Measurements from ENCODE around the gene LRRC36.

The LRRC36 gene

GRCh38 chr16:67283826-67284555 lies 42.6 kb upstream of the LRRC36 start:
- Histone ChIP-seq H3K9me3 (ENCODE audit: control insufficient read depth, insufficient read depth, low read length) (no peaks in the 10 kb centered on the region), H3K9ac (ENCODE audit: low read depth, low read length) (no peak overlapping the region), H3K36me3 (ENCODE audit: insufficient read depth, low read length) (no peaks in the 10 kb centered on the region; the same call in 1 of the 2 replicates), H3K4me1 (ENCODE audit: insufficient read depth, low read length) (no peaks in the 10 kb centered on the region)

DNA sequence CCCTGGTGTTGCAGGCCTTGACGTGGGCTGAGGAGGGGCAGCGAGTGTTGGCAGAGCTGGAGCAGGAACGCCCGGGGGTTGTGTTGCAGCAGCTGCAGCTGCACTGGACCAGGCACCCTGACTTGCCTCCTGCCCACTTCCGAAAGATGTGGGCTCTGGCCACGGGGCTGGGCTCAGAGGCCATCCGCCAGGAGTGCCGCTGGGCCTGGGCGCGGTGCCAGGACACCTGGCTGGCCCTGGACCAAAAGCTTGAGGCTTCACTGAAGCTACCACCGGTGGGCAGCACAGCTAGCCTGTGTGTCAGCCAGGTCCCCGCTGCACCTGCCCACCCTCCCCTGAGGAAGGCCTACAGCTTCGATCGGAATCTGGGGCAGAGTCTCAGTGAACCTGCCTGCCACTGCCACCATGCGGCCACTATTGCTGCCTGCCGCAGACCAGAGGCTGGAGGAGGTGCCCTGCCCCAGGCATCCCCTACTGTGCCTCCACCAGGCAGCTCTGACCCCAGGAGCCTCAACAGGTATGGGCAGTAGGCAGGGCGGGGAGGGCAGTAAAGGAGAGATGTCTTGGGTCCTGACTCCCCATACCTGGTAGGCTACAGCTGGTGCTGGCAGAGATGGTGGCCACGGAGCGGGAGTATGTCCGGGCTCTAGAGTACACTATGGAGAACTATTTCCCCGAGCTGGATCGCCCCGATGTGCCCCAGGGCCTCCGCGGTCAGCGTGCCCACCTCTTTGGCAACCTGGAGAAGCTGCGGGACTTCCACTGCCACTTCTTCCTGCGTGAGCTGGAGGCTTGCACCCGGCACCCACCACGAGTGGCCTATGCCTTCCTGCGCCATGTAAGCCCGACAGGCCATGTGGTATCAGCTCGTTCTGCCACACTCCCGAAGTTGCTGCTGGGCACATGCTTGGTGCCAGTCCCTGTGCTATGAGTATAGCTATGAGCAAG lies 41.6 kb upstream of the LRRC36 start:
- Histone ChIP-seq H3K36me3 (ENCODE audit: insufficient read depth, low read length) (no peaks in the 10 kb centered on the region; the same call in 1 of the 2 replicates), H3K9me3 (ENCODE audit: control insufficient read depth, insufficient read depth, low read length) (no peaks in the 10 kb centered on the region), H3K4me1 (ENCODE audit: insufficient read depth, low read length) (no peaks in the 10 kb centered on the region), H3K9ac (ENCODE audit: low read depth, low read length) (no peak overlapping the region)

DNA sequence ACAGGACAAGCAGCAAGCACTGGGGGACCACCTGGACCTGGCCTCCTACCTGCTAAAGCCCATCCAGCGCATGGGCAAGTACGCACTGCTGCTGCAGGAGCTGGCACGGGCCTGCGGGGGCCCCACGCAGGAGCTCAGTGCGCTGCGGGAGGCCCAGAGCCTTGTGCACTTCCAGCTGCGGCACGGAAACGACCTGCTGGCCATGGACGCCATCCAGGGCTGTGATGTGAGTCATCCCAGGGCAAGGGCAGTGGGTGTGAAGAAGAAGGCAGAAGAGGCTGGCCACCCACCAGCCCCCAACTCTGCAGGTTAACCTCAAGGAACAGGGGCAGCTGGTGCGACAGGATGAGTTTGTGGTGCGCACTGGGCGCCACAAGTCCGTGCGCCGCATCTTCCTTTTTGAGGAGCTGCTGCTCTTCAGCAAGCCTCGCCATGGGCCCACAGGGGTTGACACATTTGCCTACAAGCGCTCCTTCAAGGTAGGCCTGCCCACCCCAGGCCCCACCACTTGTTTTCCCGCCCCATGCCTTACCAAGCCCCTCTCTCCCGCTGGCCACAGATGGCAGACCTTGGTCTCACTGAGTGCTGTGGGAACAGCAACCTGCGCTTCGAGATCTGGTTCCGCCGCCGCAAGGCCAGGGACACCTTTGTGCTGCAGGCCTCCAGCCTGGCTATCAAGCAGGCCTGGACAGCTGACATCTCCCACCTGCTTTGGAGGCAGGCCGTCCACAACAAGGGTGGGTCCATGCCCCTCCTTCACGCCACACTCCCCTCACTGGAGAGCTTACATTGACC lies 40.0 kb upstream of the LRRC36 start:
- H3K9me3 ChIP-seq (ENCODE audit: control insufficient read depth, insufficient read depth, low read length): no peaks in the 10 kb centered on the region
- no peaks in the 10 kb centered on the region; the same call in 1 of the 2 replicates for H3K36me3 ChIP-seq (ENCODE audit: insufficient read depth, low read length)
- H3K4me1 ChIP-seq (ENCODE audit: insufficient read depth, low read length): no peaks in the 10 kb centered on the region
- no peak overlapping the region for H3K9ac ChIP-seq (ENCODE audit: low read depth, low read length)

DNA sequence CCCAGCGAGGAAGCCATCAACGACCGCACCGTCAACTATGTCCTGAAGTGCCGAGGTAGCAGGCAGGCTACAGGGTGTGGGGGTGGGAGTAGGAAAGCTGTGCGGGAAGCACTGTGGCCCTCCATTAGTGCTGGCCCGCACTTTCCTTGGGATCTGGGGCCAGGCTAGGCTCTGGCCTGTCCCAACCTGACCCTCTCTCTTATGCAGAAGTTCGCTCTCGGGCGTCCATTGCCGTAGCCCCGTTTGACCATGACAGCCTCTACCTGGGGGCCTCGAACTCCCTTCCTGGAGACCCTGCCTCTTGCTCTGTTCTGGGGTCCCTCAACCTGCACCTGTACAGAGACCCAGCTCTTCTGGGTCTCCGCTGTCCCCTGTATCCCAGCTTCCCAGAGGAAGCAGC lies 38.7 kb upstream of the LRRC36 start:
- Histone ChIP-seq H3K4me1 (ENCODE audit: insufficient read depth, low read length) (no peaks in the 10 kb centered on the region), H3K9ac (ENCODE audit: low read depth, low read length) (no peak overlapping the region), H3K9me3 (ENCODE audit: control insufficient read depth, insufficient read depth, low read length) (no peaks in the 10 kb centered on the region), H3K36me3 (ENCODE audit: insufficient read depth, low read length) (no peaks in the 10 kb centered on the region; the same call in 1 of the 2 replicates)

DNA sequence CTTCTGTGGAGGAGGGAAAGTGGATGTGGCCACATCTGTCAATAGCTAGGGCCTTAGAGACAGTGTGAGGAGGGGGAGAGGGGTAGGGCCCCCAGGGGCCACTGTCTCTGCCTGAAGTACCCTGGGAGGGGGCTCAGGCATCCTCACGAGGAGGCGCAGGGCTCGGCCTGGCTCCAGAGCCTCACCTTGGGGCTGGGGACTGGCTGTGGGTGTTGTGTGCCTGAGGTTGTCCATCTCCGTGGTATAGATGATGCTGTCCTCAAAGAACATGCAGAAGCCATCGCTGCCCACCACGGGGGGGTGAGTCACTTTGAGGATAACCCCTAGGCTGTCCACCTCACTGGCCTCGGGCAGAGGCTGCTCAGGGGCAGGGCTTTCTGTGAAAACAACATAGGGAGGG lies 35.2 kb upstream of the LRRC36 start:
- H3K9ac ChIP-seq (ENCODE audit: low read depth, low read length): no peak overlapping the region
- no peaks in the 10 kb centered on the region; the same call in 1 of the 2 replicates for H3K36me3 ChIP-seq (ENCODE audit: insufficient read depth, low read length)
- no peaks in the 10 kb centered on the region for H3K4me1 ChIP-seq (ENCODE audit: insufficient read depth, low read length)
- no peaks in the 10 kb centered on the region for H3K9me3 ChIP-seq (ENCODE audit: control insufficient read depth, insufficient read depth, low read length)

- H3K4me1 ChIP-seq (ENCODE audit: insufficient read depth, low read length): no peaks in the 10 kb centered on the region
- H3K36me3 ChIP-seq (ENCODE audit: insufficient read depth, low read length): no peaks in the 10 kb centered on the region
- no peaks in the 10 kb centered on the region for H3K9me3 ChIP-seq (ENCODE audit: control insufficient read depth, insufficient read depth, low read length)
- no peak overlapping the region for H3K9ac ChIP-seq (ENCODE audit: low read depth, low read length)
Observed at GRCh38 chr16:67294171-67294757, 32.4 kb upstream of the LRRC36 start.

DNA sequence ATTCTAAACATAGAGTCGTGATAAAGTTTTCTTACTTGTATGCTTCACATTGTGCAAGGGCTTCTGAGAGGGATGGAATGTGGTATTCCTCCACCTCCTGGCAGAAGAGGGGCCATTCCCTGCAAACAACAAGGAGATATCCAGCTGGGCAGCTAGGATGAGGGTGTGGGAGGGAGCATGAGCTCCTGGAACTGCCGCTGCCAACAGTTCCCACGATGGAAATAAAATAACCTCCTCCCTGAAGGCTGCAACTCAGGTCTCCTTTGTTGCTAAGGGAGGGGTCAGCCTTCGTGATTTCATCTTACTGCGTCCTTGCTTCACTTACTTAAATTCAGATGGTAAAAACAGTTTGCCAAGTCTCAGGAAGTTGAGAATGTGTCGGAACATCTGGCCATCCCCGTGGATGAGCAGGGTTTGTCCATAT lies 31.7 kb upstream of the LRRC36 start:
- H3K9ac ChIP-seq (ENCODE audit: low read depth, low read length): no peak overlapping the region
- H3K4me1 ChIP-seq (ENCODE audit: insufficient read depth, low read length): no peaks in the 10 kb centered on the region
- no peaks in the 10 kb centered on the region for H3K36me3 ChIP-seq (ENCODE audit: insufficient read depth, low read length)
- no peaks in the 10 kb centered on the region for H3K9me3 ChIP-seq (ENCODE audit: control insufficient read depth, insufficient read depth, low read length)

- Histone ChIP-seq H3K36me3 (ENCODE audit: insufficient read depth, low read length) (no peaks in the 10 kb centered on the region), H3K4me1 (ENCODE audit: insufficient read depth, low read length) (no peaks in the 10 kb centered on the region), H3K9ac (ENCODE audit: low read depth, low read length) (no peak overlapping the region), H3K9me3 (ENCODE audit: control insufficient read depth, insufficient read depth, low read length) (no peaks in the 10 kb centered on the region)
Observed at GRCh38 chr16:67296420-67296819, 30.2 kb upstream of the LRRC36 start.

DNA sequence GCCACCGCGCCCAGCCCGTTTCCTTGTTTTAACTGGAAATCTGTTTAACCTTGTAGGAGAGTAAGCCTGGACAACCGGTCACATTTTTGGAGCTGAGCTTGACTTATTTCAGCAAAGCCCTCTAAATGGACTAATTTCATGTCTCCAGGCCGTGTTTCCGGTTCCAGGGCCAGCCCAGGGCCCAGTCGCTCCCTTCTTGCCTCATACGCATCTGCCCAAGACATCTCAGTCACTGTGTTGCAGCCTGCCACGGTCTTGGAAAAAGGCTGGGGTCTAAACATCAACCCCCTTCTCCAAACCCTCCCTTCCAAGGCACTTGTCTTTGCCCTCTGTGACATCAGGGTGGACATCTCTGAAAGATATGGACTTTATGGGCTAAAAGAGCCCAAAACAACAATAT lies 28.3 kb upstream of the LRRC36 start:
- H3K9ac ChIP-seq (ENCODE audit: low read depth, low read length): no peak overlapping the region
- H3K9me3 ChIP-seq (ENCODE audit: control insufficient read depth, insufficient read depth, low read length): no peaks in the 10 kb centered on the region
- H3K4me1 ChIP-seq (ENCODE audit: insufficient read depth, low read length): no peaks in the 10 kb centered on the region
- no peaks in the 10 kb centered on the region for H3K36me3 ChIP-seq (ENCODE audit: insufficient read depth, low read length)

- no peak overlapping the region for H3K9ac ChIP-seq (ENCODE audit: low read depth, low read length)
- no peaks in the 10 kb centered on the region for H3K9me3 ChIP-seq (ENCODE audit: control insufficient read depth, insufficient read depth, low read length)
- no peaks in the 10 kb centered on the region for H3K36me3 ChIP-seq (ENCODE audit: insufficient read depth, low read length)
- no peaks in the 10 kb centered on the region for H3K4me1 ChIP-seq (ENCODE audit: insufficient read depth, low read length)
Observed at GRCh38 chr16:67299269-67299668, 27.3 kb upstream of the LRRC36 start.

GRCh38 chr16:67301080-67301782 lies 25.4 kb upstream of the LRRC36 start:
- H3K36me3 ChIP-seq (ENCODE audit: insufficient read depth, low read length): no peaks in the 10 kb centered on the region
- no peak overlapping the region for H3K9ac ChIP-seq (ENCODE audit: low read depth, low read length)

GRCh38 chr16:67302076-67302475 lies 24.5 kb upstream of the LRRC36 start:
- Histone ChIP-seq H3K9ac (ENCODE audit: low read depth, low read length) (no peak overlapping the region), H3K36me3 (ENCODE audit: insufficient read depth, low read length) (no peaks in the 10 kb centered on the region), H3K9me3 (ENCODE audit: control insufficient read depth, insufficient read depth, low read length) (no peaks in the 10 kb centered on the region), H3K4me1 (ENCODE audit: insufficient read depth, low read length) (no peaks in the 10 kb centered on the region)

More at GRCh38 chr16:67301080-67301782, 25.4 kb upstream of the LRRC36 start:
- H3K4me1 ChIP-seq (ENCODE audit: insufficient read depth, low read length): no peaks in the 10 kb centered on the region
- no peaks in the 10 kb centered on the region for H3K9me3 ChIP-seq (ENCODE audit: control insufficient read depth, insufficient read depth, low read length)

DNA sequence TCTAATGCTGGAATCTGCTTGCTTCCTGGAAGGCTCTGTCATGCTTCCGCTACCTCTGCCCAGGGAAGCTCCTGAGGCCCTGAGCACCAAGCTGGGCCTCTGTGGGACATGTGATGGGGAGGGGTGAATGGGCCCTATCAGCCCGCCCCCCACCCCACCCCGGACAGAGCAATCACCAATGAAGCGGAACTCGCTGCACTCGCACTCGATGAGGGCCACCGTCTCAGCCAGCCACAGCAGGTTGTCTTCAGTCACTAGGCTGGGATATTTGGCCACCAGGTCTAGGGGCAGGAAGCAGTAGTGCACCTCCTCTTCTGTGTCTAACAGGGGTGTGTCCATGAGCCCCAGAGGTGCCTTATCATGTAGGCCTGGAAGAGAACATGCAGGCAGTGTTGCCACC lies 23.6 kb upstream of the LRRC36 start:
- no peaks in the 10 kb centered on the region for H3K36me3 ChIP-seq (ENCODE audit: insufficient read depth, low read length)
- H3K9ac ChIP-seq (ENCODE audit: low read depth, low read length): no peak overlapping the region
- no peaks in the 10 kb centered on the region for H3K9me3 ChIP-seq (ENCODE audit: control insufficient read depth, insufficient read depth, low read length)
- H3K4me1 ChIP-seq (ENCODE audit: insufficient read depth, low read length): no peaks in the 10 kb centered on the region

Data from ES-I3 (cell line).